CD14-positive monocyte (primary cell): ENCODE measurements around the gene BACH1. TPM values are rescaled to one million over a fixed set of nuclear protein-coding genes. Genes with fewer than 3 reads are reported as not detected.

ENCODE experiments used
- DNase-seq, 3 donors: peaks; one replicate each; pipeline ENCODE4 v3.0.0-alpha.2; 2011 to 2022
- H2AFZ ChIP-seq: 2 replicates; pipeline ENCODE4 v1.6.0; 2012; ENCODE audit warnings: mild to moderate bottlenecking, low read depth, low read length, inconsistent platforms; ENCODE audit not compliant: insufficient read depth, poor library complexity, severe bottlenecking
- H3K27ac ChIP-seq, 2 donors: 1 replicate in 1 of 2; 2 replicates in 1 of 2; pipeline ENCODE4 v1.5.1; 2012 to 2013; ENCODE audit warnings: low read length in 2 of 2, control low read depth in 1 of 2, inconsistent platforms in 1 of 2, low read depth in 1 of 2, mild to moderate bottlenecking in 1 of 2
- H3K27me3 ChIP-seq, 2 donors: one replicate each; pipeline versions ENCODE4 v1.6.0 to v1.6.1; 2011 to 2013; ENCODE audit warnings: low read length in 2 of 2; ENCODE audit not compliant: control insufficient read depth in 2 of 2, insufficient read depth in 2 of 2
- H3K36me3 ChIP-seq, 2 donors: replicated peaks in 1 of 2; 1 replicate in 1 of 2; 2 replicates in 1 of 2; pipeline versions ENCODE4 v1.5.1 to v1.6.1; 2012 to 2013; ENCODE audit warnings: low read length in 2 of 2, control low read depth in 1 of 2, inconsistent platforms in 1 of 2, mild to moderate bottlenecking in 1 of 2; ENCODE audit not compliant: insufficient read depth in 2 of 2, control insufficient read depth in 1 of 2
- H3K4me1 ChIP-seq, 2 donors: 1 replicate in 1 of 2; 2 replicates in 1 of 2; pipeline versions ENCODE4 v1.5.1 to v1.6.1; 2012 to 2013; ENCODE audit warnings: low read length in 2 of 2, control low read depth in 1 of 2, inconsistent platforms in 1 of 2, mild to moderate bottlenecking in 1 of 2, moderate library complexity in 1 of 2; ENCODE audit not compliant: insufficient read depth in 2 of 2, control insufficient read depth in 1 of 2
- H3K4me2 ChIP-seq: replicated peaks from 2 replicates; pipeline ENCODE3; 2012; ENCODE audit warnings: low read length, moderate library complexity, mild to moderate bottlenecking; ENCODE audit not compliant: poor library complexity, severe bottlenecking; ENCODE audit errors: extremely low read depth
- H3K4me3 ChIP-seq, 3 experiments: fragments of 200-600 bp in 1 of 3; sonication (generic) in 1 of 3; replicated peaks in 1 of 3; 1 replicate in 2 of 3; 2 replicates in 1 of 3; pipeline ENCODE4 v1.5.1; 2011 to 2013; ENCODE audit warnings: low read length in 3 of 3, mild to moderate bottlenecking in 3 of 3, control low read depth in 2 of 3, low read depth in 2 of 3, inconsistent platforms in 1 of 3, moderate library complexity in 1 of 3
- H3K79me2 ChIP-seq: 2 replicates; pipeline ENCODE4 v1.6.0; 2012; ENCODE audit warnings: mild to moderate bottlenecking, control low read depth, inconsistent platforms, low read length, moderate library complexity; ENCODE audit not compliant: insufficient read depth
- H3K9ac ChIP-seq: 2 replicates; pipeline ENCODE4 v1.6.0; 2017; ENCODE audit warnings: low read length, mild to moderate bottlenecking; ENCODE audit not compliant: insufficient read depth, poor library complexity, severe bottlenecking
- H3K9me3 ChIP-seq, 2 donors: replicated peaks in 1 of 2; 1 replicate in 1 of 2; 2 replicates in 1 of 2; pipeline versions ENCODE4 v1.5.1 to v1.6.1; 2012 to 2013; ENCODE audit warnings: low read length in 2 of 2, control low read depth in 1 of 2; ENCODE audit not compliant: control insufficient read depth in 1 of 2, insufficient read depth in 1 of 2
- H4K20me1 ChIP-seq: 2 replicates; pipeline ENCODE4 v1.6.0; 2012; ENCODE audit warnings: mild to moderate bottlenecking, low read length, control low read depth, moderate library complexity; ENCODE audit not compliant: insufficient read depth
- H3K27ac Mint-ChIP-seq, 7 donors: one replicate each; pipeline ENCODE4 v1.8.0; 2020; ENCODE audit warnings: mild to moderate bottlenecking in 7 of 7, mixed read lengths in 7 of 7, moderate library complexity in 6 of 7, inconsistent platforms in 2 of 7
- H3K27me3 Mint-ChIP-seq, 3 donors: one replicate each; pipeline ENCODE4 v1.8.0; 2021 to 2022; ENCODE audit warnings: low read depth in 3 of 3, mild to moderate bottlenecking in 3 of 3, mixed read lengths in 3 of 3, moderate library complexity in 3 of 3, inconsistent platforms in 1 of 3
- H3K36me3 Mint-ChIP-seq, 2 donors: one replicate each; pipeline ENCODE4 v1.8.0; 2020; ENCODE audit warnings: mixed read lengths in 2 of 2, inconsistent platforms in 1 of 2, mild to moderate bottlenecking in 1 of 2
- H3K4me1 Mint-ChIP-seq: one replicate; pipeline ENCODE4 v1.8.0; 2020; ENCODE audit warnings: mild to moderate bottlenecking, mixed read lengths
- H3K4me3 Mint-ChIP-seq, 2 donors: one replicate each; pipeline ENCODE4 v1.8.0; 2020; ENCODE audit warnings: mild to moderate bottlenecking in 2 of 2, mixed read lengths in 2 of 2, moderate library complexity in 1 of 2
- H3K9me3 Mint-ChIP-seq, 7 donors: one replicate each; pipeline ENCODE4 v1.8.0; 2020 to 2022; ENCODE audit warnings: mixed read lengths in 7 of 7, mild to moderate bottlenecking in 6 of 7, moderate library complexity in 6 of 7, inconsistent platforms in 2 of 7
- CTCF ChIP-seq: fragments of 200-600 bp; IDR thresholded peaks from one replicate; pipeline ENCODE4 v1.8.0; 2022; ENCODE audit warnings: antibody characterized with exemption, mild to moderate bottlenecking
- WGBS: methylation state at CpG from one replicate; pipeline ENCODE4 v1.1.5; 2013; ENCODE audit warnings: missing lambda C conversion rate; ENCODE audit not compliant: insufficient coverage; 5-methylcytosine and 5-hydroxymethylcytosine counted together
- intact Hi-C, 2 donors: fragments of 100-400 bp; cut with micrococcal nuclease; formaldehyde crosslinking; loops; one replicate each; pipeline versions ENCODE4 v1.15.0 to v1.15.1; 2023
- polyA plus RNA-seq, 3 donors: library from polyadenylated mRNA; depleted of rRNA in 1 of 3; unstranded in 2 of 3; stranded (reverse) in 1 of 3; fragments of 300-500 nt in 2 of 3; fragments of >200 nt in 1 of 3; fragmentation: Illumina TruSeq in 2 of 3; gene quantifications; 1 replicate in 2 of 3; 2 replicates in 1 of 3; pipeline ENCODE4 v1.2.3, GENCODE V29; 2012 to 2021

BACH1 gene
- polyA plus RNA-seq, 3 donors = 69.2 to 199 (median 148) TPM

GRCh38 chr21:29343519-29343918 lies 44.8 kb downstream of the BACH1 start:
- H3K9me3 Mint-ChIP-seq = no peaks in the 10 kb centered on the region
- no peak overlapping the region for H2AFZ ChIP-seq
- H3K9me3 ChIP-seq = no peaks in the 10 kb centered on the region
- no peak for DNase-seq
- peak overlapping the region in 2 of 7 donors; percentile 5 to 26 for H3K27ac Mint-ChIP-seq
- TF ChIP-seq CTCF = no peak
- peaks cover 89% of the 10 kb centered on the region for H3K79me2 ChIP-seq
- no peak overlapping the region for H3K9ac ChIP-seq
- WGBS = 100% methylated on average over 1 of the region's 4 CpGs
- peaks cover 43 to 67% of the 10 kb centered on the region in 2 donors for H3K36me3 Mint-ChIP-seq
- H4K20me1 ChIP-seq = peaks cover 99% of the 10 kb centered on the region
- intact Hi-C loops = no loop called here
- peaks cover 49 to 78% of the 10 kb centered on the region in 2 donors for H3K36me3 ChIP-seq
- peaks cover 52% of the 10 kb centered on the region for H3K4me1 Mint-ChIP-seq
- H3K27me3 Mint-ChIP-seq = no peaks in the 10 kb centered on the region
- no peak overlapping the region for H3K4me3 ChIP-seq
- H3K4me2 ChIP-seq = no peak overlapping the region
- peak overlapping the region in 1 of 2 donors; percentile 73 for H3K27ac ChIP-seq
- H3K4me1 ChIP-seq = peaks cover 24 to 37% of the 10 kb centered on the region in 2 donors
- H3K4me3 Mint-ChIP-seq = no peak overlapping the region
- no peaks in the 10 kb centered on the region for H3K27me3 ChIP-seq

- no peak overlapping the region for H3K4me3 Mint-ChIP-seq
- H3K9me3 Mint-ChIP-seq = no peaks in the 10 kb centered on the region
- WGBS = no CpG with 5 or more reads among the region's 3 CpGs
- peak overlapping the region; percentile 79 to 96 (median 91) for H3K27ac Mint-ChIP-seq
- peaks cover 45 to 59% of the 10 kb centered on the region in 2 donors for H3K36me3 Mint-ChIP-seq
- Histone ChIP-seq H3K27ac (peak overlapping the region; percentile 48 to 80), H3K4me2 (no peak overlapping the region), H2AFZ (no peak overlapping the region), H3K27me3 (no peaks in the 10 kb centered on the region), H3K36me3 (peaks cover 37 to 67% of the 10 kb centered on the region in 2 donors), H3K4me3 (peak overlapping the region in 1 of 3 experiments; percentile 50), H3K9me3 (no peaks in the 10 kb centered on the region), H3K9ac (no peak overlapping the region), H4K20me1 (peaks cover 91% of the 10 kb centered on the region), H3K4me1 (peaks cover 26 to 46% of the 10 kb centered on the region in 2 donors), H3K79me2 (peaks cover 85% of the 10 kb centered on the region)
- peaks cover 0 to 2% (median 0%) of the 10 kb centered on the region in 3 donors for H3K27me3 Mint-ChIP-seq
- DNase-seq = no peak
- intact Hi-C loops = loop anchor here in 1 of 2 donors (5.0 kb wide), 1 partner anchor 44 kb away; no protein-coding TSS in a partner anchor
- peaks cover 49% of the 10 kb centered on the region for H3K4me1 Mint-ChIP-seq
- TF ChIP-seq CTCF = no peak
These were observed 47.6 kb downstream of the BACH1 start for GRCh38 chr21:29346281-29346680.
